Stimulated activated naive CD8-positive, alpha-beta T cell treated with anti-CD3 and anti-CD28 coated beads, Interleukin-15, amount 100 ng/mL, for 72 hours (primary cell): Measurements from ENCODE around the gene G6PD.
"Not testable (repeated sequence)": the region's sequence is repeated elsewhere in the genome, so short reads cannot be mapped to it uniquely, and the experiment has no call there.

ENCODE experiments used
- ATAC-seq: fragments of 150-1000 bp; cut with Tn5 transposase; 2 replicates; pipeline ENCODE4 v1.10.0; 2021; ENCODE audit warnings: mild to moderate bottlenecking, moderate library complexity
- DNase-seq, 2 donors: peaks; one replicate each; pipeline ENCODE4 v3.0.0; 2021 to 2022
- H3K27ac Mint-ChIP-seq, 2 donors: one replicate each; pipeline ENCODE4 v1.8.0; 2022; ENCODE audit warnings: mild to moderate bottlenecking in 2 of 2, mixed read lengths in 2 of 2, moderate library complexity in 2 of 2
- H3K27me3 Mint-ChIP-seq: one replicate; pipeline ENCODE4 v1.8.0; 2022; ENCODE audit warnings: mixed read lengths
- H3K4me1 Mint-ChIP-seq: one replicate; pipeline ENCODE4 v1.8.0; 2022; ENCODE audit warnings: mild to moderate bottlenecking, mixed read lengths
- H3K4me3 Mint-ChIP-seq, 2 donors: one replicate each; pipeline ENCODE4 v1.8.0; 2022; ENCODE audit warnings: mild to moderate bottlenecking in 2 of 2, mixed read lengths in 2 of 2, moderate library complexity in 1 of 2
- H3K9me3 Mint-ChIP-seq, 2 donors: one replicate each; pipeline ENCODE4 v1.8.0; 2022; ENCODE audit warnings: mixed read lengths in 2 of 2

G6PD gene

GRCh38 chrX:154509455-154509854, 37.2 kb downstream of the G6PD start:
- no peak overlapping the region for H3K27ac Mint-ChIP-seq
- no peak overlapping the region for H3K4me3 Mint-ChIP-seq

DNA sequence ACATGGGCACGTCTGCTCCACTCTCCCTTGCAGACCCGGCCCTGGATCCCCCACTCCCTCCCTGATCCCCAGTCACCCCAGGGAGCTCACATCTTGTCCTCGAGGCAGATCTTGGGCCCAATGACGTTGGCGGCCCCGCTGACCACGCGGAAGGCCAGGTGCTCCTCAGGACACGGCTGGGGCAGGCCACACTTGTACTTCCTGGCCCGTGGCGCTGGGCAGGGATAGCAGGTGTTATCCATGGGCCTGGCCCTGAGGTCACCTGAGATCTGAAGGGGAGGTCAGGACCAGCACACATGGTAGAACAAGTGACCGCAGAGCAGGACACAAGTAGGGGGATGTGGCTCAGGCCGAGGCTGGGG, 38.3 kb downstream of the G6PD start:
- Mint-ChIP-seq H3K4me1 (peaks cover 37% of the 10 kb centered on the region), H3K4me3 (no peak overlapping the region), H3K9me3 (no peaks in the 10 kb centered on the region), H3K27ac (no peak overlapping the region), H3K27me3 (no peaks in the 10 kb centered on the region)
- DNase-seq: no peak
- ATAC-seq: no peak

More at GRCh38 chrX:154509455-154509854, 37.2 kb downstream of the G6PD start:
- Mint-ChIP-seq H3K4me1 (peaks cover 47% of the 10 kb centered on the region), H3K27me3 (no peaks in the 10 kb centered on the region), H3K9me3 (no peaks in the 10 kb centered on the region)
- ATAC-seq: no peak
- no peak for DNase-seq

DNA sequence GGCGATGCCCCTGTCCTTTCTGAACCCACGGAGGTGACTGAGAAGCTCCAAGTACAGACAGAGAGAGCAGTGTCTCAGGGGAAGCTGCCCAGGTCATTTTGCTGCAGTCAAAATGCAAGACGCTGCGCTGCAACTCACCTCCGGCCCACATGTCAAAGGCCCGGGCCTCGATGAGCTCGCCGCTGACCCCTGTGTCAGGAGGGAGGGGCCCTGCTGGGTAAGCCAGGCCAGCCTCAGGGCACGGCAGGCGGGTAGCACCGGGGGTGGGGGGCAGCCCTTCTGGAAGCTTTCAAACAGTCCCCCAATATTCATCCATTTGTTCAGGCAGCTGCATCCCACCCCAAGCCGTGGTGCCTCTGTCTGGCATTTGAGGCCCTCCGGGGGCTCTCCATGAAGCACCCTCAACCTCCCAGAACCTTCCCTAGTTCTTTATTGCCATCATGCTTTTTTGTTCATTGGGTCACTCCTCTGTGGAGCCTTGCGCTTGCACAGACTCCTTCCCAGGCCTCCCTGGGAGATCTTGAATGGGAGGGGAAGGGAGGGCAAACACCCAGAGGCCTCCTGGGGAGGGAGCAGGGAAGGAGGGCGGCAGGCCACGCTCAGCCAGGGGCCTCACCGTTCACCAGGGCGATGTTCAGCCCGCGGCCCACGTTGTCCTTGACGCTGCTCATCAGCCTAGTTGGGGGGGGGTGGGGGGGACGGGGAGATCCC, 38.8 kb downstream of the G6PD start:
- no peak for DNase-seq
- no peak for ATAC-seq
- Mint-ChIP-seq H3K27me3 (no peaks in the 10 kb centered on the region), H3K9me3 (no peaks in the 10 kb centered on the region), H3K27ac (peak overlapping the region in 1 of 2 donors; percentile 48), H3K4me1 (peaks cover 36% of the 10 kb centered on the region), H3K4me3 (no peak overlapping the region)

DNA sequence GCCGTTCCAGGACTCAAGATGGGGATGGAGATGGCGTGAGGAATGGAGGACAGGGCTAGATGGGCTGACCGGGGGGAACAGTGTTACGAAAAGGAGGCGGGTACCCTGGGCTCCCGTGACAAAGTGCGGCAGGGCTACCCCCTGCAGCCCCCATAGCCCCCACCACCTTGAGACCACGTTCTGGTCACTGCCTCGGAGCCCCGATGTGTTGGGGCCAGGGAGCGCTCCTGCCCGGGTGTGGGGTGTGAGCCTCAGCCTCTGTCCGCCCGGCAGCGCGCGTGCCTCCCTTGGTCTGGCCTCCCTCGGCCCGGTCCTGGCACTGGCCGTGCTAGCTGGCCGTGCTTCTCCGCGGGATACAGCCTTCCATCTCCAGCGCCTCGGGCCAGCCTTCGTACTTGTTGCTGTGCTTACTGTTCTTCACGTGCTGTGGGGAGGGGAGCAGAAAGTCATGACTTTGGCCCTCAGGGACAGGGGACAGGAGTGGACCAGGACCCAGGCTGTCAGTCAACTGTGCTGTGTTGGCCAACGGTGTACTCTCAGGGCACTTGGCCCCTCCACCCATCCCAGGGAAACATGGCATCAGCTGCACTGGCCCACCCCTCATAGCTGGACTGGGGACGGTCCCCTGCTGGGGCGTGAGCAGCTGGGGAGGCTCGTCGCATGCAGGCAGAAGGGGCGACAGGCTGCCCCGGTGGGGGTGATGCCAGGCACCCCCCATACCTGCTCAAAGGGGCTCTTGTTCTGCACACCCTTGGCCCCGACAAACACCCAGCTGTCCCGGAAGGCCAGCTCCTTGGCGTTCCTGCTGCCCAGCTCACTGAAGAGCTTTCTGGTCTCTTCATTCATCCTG, 39.9 kb downstream of the G6PD start:
- H3K27ac Mint-ChIP-seq: no peak overlapping the region

DNA sequence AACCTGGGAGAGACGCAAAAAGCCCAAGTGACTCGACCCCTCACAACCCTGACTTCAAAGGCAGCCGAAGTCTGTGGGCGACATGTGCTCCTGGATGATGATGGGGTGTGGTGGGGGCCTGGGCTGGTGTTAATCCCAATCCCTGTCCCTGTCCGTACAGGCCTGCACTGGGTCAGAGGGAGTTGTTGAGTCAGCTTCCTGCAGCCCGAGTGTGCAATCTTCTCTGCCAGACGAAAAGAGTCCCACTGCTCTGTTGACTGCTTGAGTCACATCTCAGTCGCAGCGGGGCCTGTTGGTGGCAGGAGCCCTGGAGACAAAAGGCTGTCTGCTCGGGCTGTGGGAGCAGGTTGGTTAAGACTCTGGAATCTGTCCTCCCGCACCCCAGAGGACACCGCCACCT, 40.9 kb downstream of the G6PD start:
- H3K27ac Mint-ChIP-seq: no peak overlapping the region
- H3K4me1 Mint-ChIP-seq: peaks cover 16% of the 10 kb centered on the region
- no peak for ATAC-seq
- DNase-seq: no peak
- no peaks in the 10 kb centered on the region for H3K27me3 Mint-ChIP-seq
- H3K4me3 Mint-ChIP-seq: no peak overlapping the region
- H3K9me3 Mint-ChIP-seq: no peaks in the 10 kb centered on the region

More for the DNA sequence above, 39.9 kb downstream of the G6PD start:
- Mint-ChIP-seq H3K27me3 (no peaks in the 10 kb centered on the region), H3K4me3 (no peak overlapping the region), H3K9me3 (no peaks in the 10 kb centered on the region), H3K4me1 (peaks cover 26% of the 10 kb centered on the region)
- ATAC-seq (no peak), DNase-seq (no peak)

GRCh38 chrX:154502989-154503388, 43.7 kb downstream of the G6PD start:
- H3K27ac Mint-ChIP-seq: no peak overlapping the region
- ATAC-seq (peak; percentile 35), DNase-seq (no peak)
- no peaks in the 10 kb centered on the region for H3K27me3 Mint-ChIP-seq
- H3K4me3 Mint-ChIP-seq: no peak overlapping the region
- H3K4me1 Mint-ChIP-seq: no peaks in the 10 kb centered on the region
- H3K9me3 Mint-ChIP-seq: no peaks in the 10 kb centered on the region

DNA sequence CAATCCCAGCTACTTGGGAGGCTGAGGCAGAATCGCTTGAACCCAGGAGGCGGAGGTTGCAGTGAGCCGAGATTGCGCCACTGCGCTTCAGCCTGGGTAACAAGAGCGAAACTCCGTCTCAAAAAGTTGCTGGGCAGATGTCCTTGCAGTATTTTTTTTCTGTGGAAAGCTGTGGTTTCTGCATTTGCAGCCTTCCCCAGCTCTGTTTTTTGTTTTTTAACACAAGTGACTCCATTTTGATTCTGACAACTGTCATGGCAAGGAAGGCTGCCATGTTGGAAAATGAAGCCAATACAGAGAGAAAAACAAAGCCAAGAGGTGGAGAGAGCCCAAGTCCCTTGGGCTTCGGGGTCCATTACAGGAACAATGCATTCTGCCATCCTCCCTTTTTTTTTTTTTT, 44.5 kb downstream of the G6PD start:
- H3K4me3 Mint-ChIP-seq: no peak overlapping the region
- ATAC-seq (no peak), DNase-seq (no peak)
- no peaks in the 10 kb centered on the region for H3K4me1 Mint-ChIP-seq
- H3K27ac Mint-ChIP-seq: no peak overlapping the region
- no peaks in the 10 kb centered on the region for H3K27me3 Mint-ChIP-seq
- H3K9me3 Mint-ChIP-seq: no peaks in the 10 kb centered on the region

- not testable (repeated sequence) for H3K4me1 Mint-ChIP-seq, H3K4me3 Mint-ChIP-seq, H3K9me3 Mint-ChIP-seq, ATAC-seq, H3K27me3 Mint-ChIP-seq, H3K27ac Mint-ChIP-seq, DNase-seq
These were observed 45.2 kb downstream of the G6PD start for GRCh38 chrX:154501423-154501822.

DNA sequence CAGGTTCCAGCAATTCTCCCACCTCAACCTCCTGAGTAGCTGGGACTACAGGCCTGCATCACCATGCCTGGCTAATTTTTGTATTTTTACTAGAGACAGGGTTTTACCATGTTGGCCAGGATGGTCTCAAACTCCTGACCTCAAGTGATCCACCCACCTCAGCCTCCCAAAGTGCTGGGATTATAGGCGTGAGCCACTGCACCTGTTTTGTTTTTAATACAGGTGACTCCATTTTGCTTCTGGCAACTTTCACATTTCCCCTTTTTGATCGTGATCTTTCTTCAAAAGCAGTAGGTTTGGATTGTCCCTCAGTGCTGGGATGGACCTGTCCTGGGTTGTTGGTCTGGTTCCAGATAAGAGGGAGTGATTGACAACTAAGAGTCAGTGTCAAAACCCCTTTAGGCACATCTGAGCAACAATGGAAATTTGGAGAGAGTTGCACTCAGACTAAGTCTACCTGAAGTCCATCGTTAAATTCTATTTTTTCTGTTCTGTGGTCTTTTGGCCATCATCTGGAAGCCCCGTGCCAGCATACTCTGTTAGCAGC, 50.0 kb downstream of the G6PD start:
- not testable (repeated sequence) for H3K27ac Mint-ChIP-seq, H3K4me1 Mint-ChIP-seq, H3K9me3 Mint-ChIP-seq, H3K27me3 Mint-ChIP-seq, DNase-seq, ATAC-seq, H3K4me3 Mint-ChIP-seq

GRCh38 chrX:154495472-154495922, 51.1 kb downstream of the G6PD start:
- Mint-ChIP-seq H3K4me3 (no peak overlapping the region), H3K27me3 (no peaks in the 10 kb centered on the region), H3K27ac (no peak overlapping the region), H3K4me1 (peaks cover 5% of the 10 kb centered on the region), H3K9me3 (no peaks in the 10 kb centered on the region)
- no peak for ATAC-seq
- DNase-seq: no peak

GRCh38 chrX:154494715-154495114, 51.9 kb downstream of the G6PD start:
- H3K9me3 Mint-ChIP-seq: no peaks in the 10 kb centered on the region
- H3K27ac Mint-ChIP-seq: peak overlapping the region in 1 of 2 donors; percentile 33
- no peak for DNase-seq
- no peaks in the 10 kb centered on the region for H3K27me3 Mint-ChIP-seq
- H3K4me1 Mint-ChIP-seq: peaks cover 7% of the 10 kb centered on the region
- no peak overlapping the region for H3K4me3 Mint-ChIP-seq
- ATAC-seq: no peak

GRCh38 chrX:154490414-154491083, 56.1 kb downstream of the G6PD start, which contains the start of gene SLC10A3:
Gene SLC10A3, minus strand, starts transcription at chrX:154490629. Its CDS starts 1,689 bp downstream, at chrX:154488940.
- ATAC-seq: peak; percentile 91
- H3K27ac Mint-ChIP-seq: peak within 1 kb of the TSS; percentile 92 to 94
- peak within 1 kb of the TSS; percentile 92 to 95 for H3K4me3 Mint-ChIP-seq
- peaks cover 35% of the 10 kb centered on the region for H3K4me1 Mint-ChIP-seq
- H3K27me3 Mint-ChIP-seq: no peaks in the 10 kb centered on the region
- no peaks in the 10 kb centered on the region for H3K9me3 Mint-ChIP-seq
- DNase-seq: peak; percentile 84 to 92

- H3K27me3 Mint-ChIP-seq: no peaks in the 10 kb centered on the region
- H3K9me3 Mint-ChIP-seq: no peaks in the 10 kb centered on the region
- DNase-seq (peak in 1 of 2 donors; percentile 60), ATAC-seq (peak; percentile 45)
- peak overlapping the region; percentile 48 to 92 for H3K27ac Mint-ChIP-seq
- H3K4me1 Mint-ChIP-seq: peaks cover 39% of the 10 kb centered on the region
- peak overlapping the region; percentile 91 to 95 for H3K4me3 Mint-ChIP-seq
These were observed 56.6 kb downstream of the G6PD start for GRCh38 chrX:154490021-154490413.

- Mint-ChIP-seq H3K4me1 (peaks cover 47% of the 10 kb centered on the region), H3K9me3 (no peaks in the 10 kb centered on the region), H3K27ac (peak overlapping the region in 1 of 2 donors; percentile 42), H3K4me3 (peak overlapping the region; percentile 91 to 95), H3K27me3 (no peaks in the 10 kb centered on the region)
- no peak for DNase-seq
- no peak for ATAC-seq
These were observed 57.5 kb downstream of the G6PD start for GRCh38 chrX:154489182-154489581.

- DNase-seq (no peak), ATAC-seq (no peak)
- no peaks in the 10 kb centered on the region for H3K27me3 Mint-ChIP-seq
- H3K27ac Mint-ChIP-seq: peak overlapping the region in 1 of 2 donors; percentile 78
- H3K4me1 Mint-ChIP-seq: peaks cover 54% of the 10 kb centered on the region
- no peaks in the 10 kb centered on the region for H3K9me3 Mint-ChIP-seq
- H3K4me3 Mint-ChIP-seq: peak overlapping the region; percentile 44 to 95
These were observed 58.1 kb downstream of the G6PD start for GRCh38 chrX:154488336-154489075.
